GM21360 (cell line): ENCODE results near the gene HEXD.
"Not testable (repeated sequence)": the region's sequence is repeated elsewhere in the genome, so short reads cannot be mapped to it uniquely, and the experiment has no call there.

ENCODE experiments used
- ATAC-seq: cut with Tn5 transposase; IDR thresholded peaks from one replicate; pipeline ENCODE4 v1.9.1; 2021; ENCODE audit warnings: mild to moderate bottlenecking, moderate library complexity; ENCODE audit not compliant: unreplicated experiment

HEXD gene

DNA sequence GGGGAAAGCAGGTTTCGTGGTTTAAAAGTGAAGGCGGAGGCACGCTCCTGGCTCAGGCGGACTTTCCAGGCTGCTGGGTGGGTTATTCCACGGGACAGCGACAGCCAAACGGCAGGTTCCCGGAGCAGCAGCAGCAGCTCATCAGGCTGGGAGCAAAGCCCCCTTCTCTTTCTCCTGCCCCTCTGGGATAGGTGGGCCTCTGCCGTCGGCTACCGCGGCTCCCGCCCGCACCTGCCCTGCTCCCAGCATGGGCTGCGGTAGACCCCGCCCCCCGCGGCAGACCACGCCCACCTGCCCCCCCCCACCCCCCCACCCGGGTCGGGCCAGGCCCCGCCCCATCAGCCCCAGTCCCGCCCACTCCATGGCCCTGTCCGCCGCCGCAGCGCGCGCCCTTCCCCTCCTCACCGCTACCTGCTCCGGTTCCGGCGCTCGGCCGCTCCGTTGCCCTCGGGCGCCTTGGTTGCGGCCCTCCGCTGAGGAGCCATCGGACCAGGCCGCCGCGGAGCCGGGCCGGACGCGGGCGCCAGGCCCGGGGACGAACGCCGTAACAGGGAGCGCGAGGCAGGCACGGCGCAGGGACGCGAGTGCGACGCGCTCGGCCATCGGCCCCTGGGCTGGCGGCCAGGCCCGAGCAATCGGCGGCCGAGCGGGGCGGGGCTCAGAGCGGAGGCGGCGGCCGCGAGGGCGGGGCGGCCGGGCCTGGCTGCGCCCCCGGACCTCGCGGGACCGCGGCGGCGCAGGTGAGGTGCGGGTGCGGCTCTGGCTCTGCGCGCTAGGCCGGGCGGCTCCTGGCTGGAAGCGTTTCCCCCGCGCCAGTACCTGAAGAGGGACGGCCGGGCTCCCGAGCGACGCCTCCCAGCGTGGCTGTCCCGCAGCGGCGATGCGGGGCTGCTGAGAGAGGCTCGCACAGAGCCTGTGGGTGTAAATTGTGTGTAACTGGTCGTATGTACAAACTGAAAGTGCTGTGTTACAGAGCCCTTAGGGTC, at the start of gene HEXD, which contains the start of gene OGFOD3:
Gene HEXD (plus strand): TSS at position 347 of the 986 bp plus-strand sequence. CDS start 1,453 bp downstream, outside the sequence.
Gene OGFOD3 (minus strand): TSS at position 586 of the 986 bp plus-strand sequence. CDS start 101 bp downstream, at position 485.
- peak; percentile 81 for ATAC-seq

DNA sequence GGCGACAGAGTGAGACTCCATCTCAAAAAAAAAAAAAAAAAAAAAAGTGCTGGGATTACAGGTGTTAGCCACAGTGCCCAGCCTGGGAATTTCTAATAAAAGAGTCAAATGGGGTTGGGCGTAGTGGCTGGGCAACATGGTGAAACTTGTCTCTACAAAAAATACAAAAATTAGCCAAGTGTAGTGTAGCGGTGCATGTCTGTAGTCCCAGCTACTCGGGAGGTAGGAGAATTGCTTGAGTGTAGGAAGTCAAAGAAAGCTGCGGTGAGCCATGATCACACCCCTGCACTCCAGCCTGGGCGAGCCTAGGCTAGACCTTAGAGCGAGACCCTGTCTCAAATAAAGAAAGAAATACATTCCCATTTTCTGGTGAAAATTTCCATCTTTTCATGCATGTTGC, 48.9 kb upstream of the HEXD start:
- ATAC-seq, result no peak

DNA sequence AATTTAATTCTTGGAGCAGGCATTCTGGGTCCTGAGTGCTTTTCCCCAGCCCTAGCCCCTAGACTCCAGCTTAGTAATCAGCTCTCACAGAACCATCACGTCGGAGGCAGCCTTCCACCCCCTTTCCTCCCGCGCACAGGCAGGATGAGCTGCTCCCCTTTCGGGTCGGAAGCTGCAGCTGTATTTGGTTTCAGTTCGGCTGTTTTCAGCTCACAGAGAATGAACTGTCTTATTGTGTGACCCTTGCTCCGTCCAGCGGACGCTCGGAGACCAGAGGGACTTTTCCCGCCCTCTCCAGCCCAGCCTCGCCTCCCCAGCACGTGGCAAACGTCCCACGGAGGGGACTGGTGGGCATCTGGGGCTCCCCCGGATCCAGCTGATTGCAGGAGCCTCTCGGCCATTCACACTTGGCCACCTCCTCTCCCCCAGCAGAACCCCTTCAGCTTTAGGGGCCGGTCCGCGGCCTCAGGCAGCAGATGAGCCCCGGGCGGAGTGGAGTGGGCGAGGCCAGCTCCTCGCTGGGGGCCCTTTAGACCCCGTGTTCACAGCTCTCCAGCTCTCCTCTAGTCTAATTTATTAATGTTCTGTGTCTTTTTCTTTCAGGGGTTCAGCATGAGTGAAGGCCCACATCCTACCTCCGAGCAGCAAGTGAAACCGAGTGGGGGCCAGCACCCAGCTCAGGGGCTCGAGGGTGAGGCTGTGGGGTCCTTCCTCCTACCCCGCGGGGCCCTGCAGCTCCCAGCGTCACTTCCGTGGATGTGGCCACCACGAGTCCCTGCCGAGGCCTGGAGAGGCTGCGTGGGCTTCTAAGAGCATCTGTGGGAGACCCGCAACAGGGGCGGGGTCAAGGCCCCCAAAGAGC, 47.4 kb upstream of the HEXD start:
- ATAC-seq, result no peak

DNA sequence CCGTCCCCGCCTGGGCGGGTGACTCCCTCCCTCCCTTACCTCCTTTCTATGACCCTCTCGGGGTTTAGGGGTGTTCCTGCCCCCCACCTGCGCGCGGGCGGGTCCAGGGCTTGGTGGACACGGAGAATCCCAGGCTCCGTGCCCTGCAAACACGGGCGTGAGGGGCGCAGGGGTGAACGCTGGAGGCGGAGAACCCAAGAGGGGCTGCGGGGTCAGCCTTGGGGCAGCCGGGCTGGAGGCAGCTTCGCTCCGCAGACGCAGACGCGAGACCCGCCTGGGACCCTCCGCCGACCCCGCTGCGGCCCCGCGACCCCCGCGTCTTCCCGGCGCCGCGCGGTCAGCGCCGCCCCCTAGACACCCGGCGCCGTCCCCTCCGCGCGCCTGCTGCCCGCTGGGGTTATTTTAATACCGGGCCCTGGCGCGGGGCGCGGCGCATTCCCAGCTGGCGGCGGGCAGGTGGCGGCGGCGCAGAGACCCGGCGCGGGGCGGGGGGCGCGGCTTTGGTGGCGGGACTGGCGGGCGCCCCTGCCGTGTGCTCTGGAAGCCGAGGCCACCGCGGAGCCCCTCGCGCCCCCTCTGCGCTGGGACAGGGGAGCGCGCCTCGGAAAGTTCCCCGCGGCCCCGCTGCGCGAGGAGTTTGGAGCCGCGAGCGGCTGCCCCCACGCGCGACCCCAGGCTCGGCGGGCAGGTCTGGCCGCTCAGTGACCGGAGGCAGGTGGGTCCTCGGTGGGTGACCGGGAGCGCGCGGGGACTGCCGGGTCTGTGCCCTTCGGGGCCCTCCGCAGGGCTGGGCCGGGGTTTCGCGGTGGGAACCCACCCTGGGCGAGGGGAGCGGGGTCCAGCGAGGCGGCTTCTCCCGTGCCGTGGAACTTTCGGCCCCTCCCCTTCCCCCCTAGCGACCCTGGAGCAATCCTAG, 46.6 kb upstream of the HEXD start, which contains the start of gene UTS2R:
Gene UTS2R (plus strand): TSS at position 433 of the 916 bp plus-strand sequence. CDS start 2,560 bp downstream, outside the sequence.
- no peak for ATAC-seq

DNA sequence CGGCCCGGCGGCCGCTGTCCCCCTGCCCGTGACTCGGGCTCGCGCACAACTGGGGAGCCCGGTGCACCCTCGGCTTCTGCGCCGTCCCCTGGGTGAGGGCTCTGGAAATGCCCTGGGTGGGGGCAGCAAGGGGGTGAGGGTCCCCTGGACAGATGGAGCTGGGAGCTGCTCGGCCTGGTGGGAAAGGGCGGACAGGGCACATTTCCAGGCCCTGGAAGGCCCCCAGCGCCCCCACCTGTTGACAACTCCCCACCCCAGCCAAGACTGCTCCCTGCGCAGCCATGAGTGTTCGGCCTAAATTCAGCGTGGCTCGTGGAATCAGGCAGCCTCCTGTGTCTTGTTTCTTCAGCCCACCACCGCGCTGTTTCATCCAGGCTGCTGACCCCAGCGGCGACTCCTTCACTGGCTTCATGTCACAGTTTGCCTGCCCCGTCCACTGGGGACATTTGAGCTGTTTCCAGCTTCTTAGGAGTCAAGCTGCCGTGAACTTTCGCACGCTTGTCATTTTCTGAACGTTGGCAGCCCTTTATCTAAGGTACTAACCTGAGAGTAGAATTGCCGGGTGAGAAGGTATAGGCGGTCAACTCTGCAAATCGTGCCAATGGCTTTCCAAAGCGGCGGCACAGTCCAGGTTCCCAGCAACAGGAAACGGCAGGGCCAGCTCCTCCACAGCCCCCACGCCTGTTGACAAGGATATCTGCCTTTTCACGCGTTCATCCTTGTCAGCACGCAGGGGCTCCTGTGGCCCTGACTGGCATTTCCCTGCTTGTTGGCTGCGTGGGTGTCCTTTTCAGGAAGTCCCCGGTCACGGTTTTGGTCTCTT, 45.7 kb upstream of the HEXD start:
- no peak for ATAC-seq

DNA sequence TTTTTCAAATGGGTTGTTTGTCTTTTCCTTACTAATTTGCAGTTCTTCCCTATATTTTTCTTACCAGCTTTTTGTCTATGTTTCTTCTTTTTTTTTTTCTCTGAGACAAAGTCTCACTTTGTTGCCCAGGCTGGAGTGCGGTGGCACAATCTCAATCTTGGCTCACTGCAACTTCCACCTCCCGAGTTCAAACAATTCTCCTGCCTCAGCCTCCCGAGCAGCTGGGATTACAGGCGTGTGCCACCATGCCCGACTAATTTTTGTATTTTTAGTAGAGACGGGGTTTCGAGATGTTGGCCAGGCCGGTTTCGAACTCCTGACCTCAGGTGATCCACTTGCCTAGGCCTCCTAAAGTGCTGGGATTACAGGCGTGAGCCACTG, 45.1 kb upstream of the HEXD start:
- not testable (repeated sequence) for ATAC-seq

DNA sequence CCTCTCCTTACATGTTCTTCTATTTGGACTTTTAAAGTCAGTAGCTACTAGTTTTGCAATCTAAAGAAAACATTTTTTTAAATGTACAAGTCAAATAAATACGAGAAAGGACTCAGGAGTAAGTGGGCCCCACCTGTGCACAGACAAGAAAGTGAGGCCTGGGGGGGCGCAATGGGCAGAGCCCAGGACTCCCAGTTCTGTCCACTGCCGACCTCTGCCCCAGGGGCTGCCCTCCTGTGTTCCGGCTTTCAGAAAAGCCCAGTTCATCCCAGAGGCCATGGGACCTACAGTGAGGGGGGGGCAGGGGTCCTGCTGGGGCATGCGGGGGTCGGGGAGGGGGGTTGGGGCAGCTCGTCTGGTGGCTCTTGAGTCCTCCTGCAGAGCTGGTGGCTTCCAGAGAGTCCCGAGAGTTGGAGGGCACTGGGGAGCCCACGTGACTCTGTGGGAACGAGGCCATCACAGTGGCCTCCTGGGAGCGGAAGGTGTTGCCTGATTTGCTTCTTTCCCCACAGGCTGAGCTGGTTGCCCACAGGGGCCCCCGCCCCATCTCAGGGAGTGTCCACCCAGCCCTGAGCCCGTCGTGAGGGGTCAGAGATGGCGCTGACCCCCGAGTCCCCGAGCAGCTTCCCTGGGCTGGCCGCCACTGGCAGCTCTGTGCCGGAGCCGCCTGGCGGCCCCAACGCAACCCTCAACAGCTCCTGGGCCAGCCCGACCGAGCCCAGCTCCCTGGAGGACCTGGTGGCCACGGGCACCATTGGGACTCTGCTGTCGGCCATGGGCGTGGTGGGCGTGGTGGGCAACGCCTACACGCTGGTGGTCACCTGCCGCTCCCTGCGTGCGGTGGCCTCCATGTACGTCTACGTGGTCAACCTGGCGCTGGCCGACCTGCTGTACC, 44.2 kb upstream of the HEXD start:
- ATAC-seq, result no peak

DNA sequence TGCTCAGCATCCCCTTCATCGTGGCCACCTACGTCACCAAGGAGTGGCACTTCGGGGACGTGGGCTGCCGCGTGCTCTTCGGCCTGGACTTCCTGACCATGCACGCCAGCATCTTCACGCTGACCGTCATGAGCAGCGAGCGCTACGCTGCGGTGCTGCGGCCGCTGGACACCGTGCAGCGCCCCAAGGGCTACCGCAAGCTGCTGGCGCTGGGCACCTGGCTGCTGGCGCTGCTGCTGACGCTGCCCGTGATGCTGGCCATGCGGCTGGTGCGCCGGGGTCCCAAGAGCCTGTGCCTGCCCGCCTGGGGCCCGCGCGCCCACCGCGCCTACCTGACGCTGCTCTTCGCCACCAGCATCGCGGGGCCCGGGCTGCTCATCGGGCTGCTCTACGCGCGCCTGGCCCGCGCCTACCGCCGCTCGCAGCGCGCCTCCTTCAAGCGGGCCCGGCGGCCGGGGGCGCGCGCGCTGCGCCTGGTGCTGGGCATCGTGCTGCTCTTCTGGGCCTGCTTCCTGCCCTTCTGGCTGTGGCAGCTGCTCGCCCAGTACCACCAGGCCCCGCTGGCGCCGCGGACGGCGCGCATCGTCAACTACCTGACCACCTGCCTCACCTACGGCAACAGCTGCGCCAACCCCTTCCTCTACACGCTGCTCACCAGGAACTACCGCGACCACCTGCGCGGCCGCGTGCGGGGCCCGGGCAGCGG, 43.4 kb upstream of the HEXD start:
- no peak for ATAC-seq

DNA sequence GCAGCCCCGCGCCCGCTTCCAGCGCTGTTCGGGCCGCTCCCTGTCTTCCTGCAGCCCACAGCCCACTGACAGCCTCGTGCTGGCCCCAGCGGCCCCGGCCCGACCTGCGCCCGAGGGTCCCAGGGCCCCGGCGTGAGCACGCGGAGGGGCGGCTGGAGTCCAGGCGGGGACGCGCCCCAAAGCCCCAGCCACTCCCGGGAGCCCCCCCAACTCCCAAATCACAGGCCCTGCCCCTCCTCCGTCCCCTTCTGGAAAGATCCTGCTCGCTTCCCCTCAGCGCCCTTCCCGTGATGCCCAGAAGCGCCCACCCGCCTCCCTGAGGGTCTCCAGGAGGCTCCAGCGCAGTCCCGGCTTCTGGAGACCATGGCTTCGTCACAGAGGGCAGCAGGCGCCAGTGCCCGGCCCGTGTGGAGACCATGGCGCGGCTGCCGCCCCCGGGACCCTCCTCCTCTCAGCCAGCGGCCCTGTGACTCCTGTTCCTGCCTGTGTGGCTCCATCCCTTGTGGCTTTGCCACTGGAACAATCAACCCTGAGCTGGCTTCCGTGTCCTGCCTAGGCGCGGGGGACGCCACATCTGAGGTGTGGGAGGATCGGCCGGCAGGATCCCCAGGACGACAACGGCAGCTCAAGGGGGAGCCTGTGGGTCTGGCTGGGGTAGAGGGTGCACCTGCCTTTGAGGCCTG, 42.6 kb upstream of the HEXD start:
- no peak for ATAC-seq

DNA sequence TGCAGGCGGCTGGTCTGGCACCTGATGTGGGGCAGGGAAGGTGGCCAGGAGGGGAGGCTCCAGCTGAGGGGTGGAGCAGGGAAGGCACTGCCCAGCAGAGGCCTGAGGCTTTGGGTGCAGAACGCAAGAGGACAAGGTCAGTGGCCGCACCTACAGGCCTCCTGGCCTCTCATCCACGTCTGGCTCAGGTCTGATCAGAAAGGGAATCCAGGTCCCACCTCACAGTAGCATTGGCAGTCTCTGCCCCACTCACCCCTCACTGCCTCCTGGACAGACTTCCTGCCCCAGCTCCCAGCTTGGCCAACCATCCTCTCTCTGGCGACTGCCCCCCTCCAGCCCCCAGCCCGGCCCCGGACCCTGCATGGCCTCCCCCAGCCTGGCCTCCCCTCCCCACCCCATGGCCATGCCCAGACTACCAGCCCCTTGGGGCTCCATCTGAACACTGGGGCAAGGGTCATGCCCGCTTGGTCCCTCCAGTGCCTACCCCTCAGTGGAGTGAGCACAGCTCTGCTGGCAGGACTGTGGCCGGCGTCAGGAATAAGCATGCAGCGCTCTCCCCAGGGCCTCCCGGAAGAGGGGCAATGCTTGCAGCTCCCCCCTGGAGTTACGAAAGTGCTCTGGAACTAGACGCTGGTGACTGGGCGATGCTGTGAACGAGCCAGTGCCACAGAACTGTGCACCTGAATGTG, 42.0 kb upstream of the HEXD start:
- ATAC-seq, result no peak

DNA sequence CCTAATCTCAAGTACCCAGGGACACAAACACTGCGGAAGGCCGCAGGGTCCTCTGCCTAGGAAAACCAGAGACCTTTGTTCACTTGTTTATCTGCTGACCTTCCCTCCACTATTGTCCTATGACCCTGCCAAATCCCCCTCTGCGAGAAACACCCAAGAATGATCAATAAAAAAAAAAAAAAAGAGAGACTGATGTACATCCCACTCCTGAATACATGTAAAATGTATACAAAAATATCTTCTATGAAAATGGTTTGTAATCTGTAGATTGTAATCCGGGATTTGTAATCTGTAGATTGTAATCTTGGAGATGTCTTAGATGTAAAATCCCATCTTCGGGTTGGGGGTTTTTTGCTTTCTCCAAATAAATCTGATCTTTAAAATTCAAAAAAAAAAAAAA, 40.9 kb upstream of the HEXD start:
- ATAC-seq, result not testable (repeated sequence)

DNA sequence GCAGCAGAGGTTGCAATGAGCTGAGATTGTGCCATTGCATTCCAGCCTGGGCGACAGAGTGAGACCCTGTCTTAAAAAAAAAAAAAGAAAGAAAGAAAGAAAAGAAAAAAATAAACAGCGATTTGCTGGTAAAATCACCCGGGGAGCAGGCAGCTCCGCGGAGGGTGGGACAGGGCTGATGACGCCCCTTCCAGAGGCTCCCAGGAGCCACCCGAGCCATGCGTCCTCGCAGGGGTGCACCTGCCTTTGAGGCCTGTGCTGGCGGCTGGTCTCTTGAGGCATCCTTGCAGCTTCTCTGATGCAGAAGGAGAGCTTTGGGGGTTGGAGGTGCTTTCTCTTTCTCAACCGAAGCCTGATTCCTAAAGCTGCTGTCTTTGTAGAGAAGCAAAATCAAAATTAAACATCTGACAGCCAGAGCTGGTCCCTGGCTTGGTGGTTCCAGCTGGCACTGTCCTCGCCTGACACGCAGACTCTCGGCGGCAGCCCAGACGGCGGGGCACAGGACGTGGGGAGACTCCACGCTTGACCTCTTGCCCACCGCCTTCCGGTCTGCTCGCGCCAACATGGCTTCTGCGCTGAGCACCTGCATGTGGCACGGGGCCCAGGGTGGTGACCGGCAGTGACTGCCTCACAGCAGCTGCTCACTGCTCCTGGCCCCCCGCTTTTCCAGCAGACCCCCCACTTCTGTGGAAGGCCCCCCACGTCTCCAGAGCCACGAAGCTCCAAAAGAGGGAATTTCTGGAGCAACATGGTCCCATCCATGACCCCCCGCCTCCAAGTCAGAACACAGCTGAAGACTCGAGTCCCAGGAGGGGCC, 40.0 kb upstream of the HEXD start:
- ATAC-seq, result no peak

DNA sequence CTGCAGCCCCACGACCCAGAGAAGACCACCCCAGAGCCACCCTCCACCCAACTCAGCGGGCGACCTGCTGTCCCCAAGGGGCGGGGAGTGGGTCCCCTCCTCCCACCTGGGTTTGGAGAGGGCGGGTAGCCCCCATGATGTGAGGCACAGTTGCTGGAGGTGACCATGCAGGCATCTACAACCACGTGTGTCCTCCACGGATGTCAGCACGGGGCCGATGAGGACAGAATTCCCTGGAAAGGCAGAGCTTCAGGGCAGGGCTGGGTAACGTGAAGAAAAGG, 39.5 kb upstream of the HEXD start:
- no peak for ATAC-seq

DNA sequence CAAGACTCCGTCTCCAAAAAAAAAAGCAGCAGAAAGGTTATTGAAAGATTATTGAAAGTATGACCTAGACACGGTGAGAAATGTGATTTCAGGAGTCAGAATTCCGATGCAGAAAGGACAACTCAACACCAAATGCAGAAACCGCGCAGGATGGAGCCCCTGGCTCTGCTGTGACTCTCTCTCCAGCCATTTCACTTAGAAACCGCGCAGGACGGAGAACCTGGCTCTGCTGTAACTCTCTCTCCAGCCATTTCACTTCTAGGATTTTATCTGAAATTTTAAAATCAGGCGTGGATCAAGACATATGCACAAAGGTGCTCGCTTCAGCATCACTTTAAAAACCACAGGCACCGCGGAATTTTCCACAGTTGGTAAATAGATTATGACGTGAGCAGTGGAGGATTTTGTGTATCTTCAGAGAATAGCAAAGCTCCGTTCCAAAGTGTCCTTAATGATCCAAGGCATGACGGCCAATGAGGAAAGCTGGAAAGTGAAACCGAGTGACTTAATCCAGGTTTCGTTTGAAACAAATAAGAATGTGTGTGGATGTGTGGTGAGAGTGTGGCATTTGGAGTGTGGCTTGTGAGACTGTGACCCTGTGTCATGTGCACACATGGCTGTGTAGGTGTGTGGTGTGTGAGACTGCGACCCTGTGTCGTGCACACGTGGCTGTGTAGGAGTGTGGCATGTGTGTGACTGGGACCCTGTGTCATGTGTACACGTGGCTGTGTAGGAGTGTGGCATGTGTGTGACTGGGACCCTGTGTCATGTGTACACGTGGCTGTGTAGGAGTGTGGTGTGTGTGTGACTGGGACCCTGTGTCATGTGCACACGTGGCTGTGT, 37.1 kb upstream of the HEXD start:
- ATAC-seq, result no peak

DNA sequence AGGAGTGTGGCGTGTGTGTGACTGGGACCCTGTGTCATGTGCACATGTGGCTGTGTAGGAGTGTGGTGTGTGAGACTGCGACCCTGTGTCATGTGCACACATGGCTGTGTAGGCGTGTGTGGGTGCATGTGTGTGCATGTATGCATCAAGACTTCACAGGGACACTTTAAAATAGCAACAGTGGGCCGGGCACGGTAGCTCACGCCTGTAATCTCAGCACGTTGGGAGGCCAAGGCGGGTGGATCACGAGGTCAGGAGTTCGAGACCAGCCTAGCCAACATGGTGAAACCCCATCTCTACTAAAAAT, 36.5 kb upstream of the HEXD start:
- ATAC-seq, result not testable (repeated sequence)
